ENCODE results near the gene CXCL11.
"Not testable (repeated sequence)": the region's sequence is repeated elsewhere in the genome, so short reads cannot be mapped to it uniquely, and the experiment has no call there.

The CXCL11 gene

DNA sequence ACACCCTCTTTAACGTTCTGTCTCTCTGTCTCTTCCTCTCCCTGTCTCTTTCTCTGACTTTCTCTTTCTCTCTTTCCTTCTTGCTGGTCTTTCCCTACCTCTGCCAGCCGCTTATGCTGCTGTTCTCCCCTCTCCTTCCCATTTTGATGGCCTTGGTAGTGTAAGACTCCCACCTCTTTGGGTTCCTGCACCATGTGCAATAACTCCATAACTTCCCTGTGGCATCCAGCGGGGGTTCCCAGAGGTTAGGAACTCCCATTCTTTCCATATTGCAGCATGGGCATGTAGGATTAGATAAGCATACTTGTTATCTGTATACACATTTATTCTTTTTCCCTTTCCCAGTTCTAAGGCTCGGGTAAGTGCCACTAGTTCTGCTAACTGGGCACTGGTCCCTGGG is 8.8 kb upstream of the CXCL11 start:
- not testable (repeated sequence) for ATAC-seq (ENCODE audit: low read depth); H3K36me3 ChIP-seq (ENCODE audit: low read depth); H3K27me3 ChIP-seq (ENCODE audit: insufficient read depth, poor library complexity, severe bottlenecking)

DNA sequence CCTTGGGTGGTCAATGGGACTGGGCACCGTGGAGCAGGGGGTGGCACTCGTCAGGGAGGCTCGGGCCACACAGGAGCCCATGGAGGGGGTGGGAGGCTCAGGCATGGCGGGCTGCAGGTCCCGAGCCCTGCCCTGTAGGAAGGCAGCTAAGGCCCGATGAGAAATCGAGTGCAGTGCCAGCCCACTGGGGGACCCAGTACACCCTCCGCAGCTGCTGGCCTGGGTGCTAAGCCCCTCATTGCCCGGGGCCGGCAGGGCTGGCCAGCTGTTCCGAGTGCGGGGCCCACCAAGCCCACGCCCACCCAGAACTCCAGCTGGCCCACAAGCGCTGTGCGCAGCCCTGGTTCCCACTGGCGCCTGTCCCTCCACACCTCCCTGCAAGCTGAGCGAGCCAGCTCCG is 7.4 kb upstream of the CXCL11 start:
- ATAC-seq (ENCODE audit: low read depth); DNase-seq (ENCODE audit: low spot score); H3K36me3 ChIP-seq (ENCODE audit: low read depth); H3K27me3 ChIP-seq (ENCODE audit: insufficient read depth, poor library complexity, severe bottlenecking); H3K9me3 ChIP-seq (ENCODE audit: severe bottlenecking); H3K4me3 ChIP-seq (ENCODE audit: severe bottlenecking); H3K27ac ChIP-seq (ENCODE audit: poor library complexity, severe bottlenecking); H3K4me1 ChIP-seq (ENCODE audit: insufficient read depth, poor library complexity, severe bottlenecking): not testable (repeated sequence)

More for the DNA sequence above, 8.8 kb upstream of the CXCL11 start:
- not testable (repeated sequence) for H3K4me3 ChIP-seq (ENCODE audit: severe bottlenecking); H3K27ac ChIP-seq (ENCODE audit: poor library complexity, severe bottlenecking); DNase-seq (ENCODE audit: low spot score); H3K9me3 ChIP-seq (ENCODE audit: severe bottlenecking); H3K4me1 ChIP-seq (ENCODE audit: insufficient read depth, poor library complexity, severe bottlenecking)

GRCh38 chr4:76042241-76042998 is 6.5 kb upstream of the CXCL11 start:
- not testable (repeated sequence) for H3K4me1 ChIP-seq (ENCODE audit: insufficient read depth, poor library complexity, severe bottlenecking); H3K27ac ChIP-seq (ENCODE audit: poor library complexity, severe bottlenecking); H3K36me3 ChIP-seq (ENCODE audit: low read depth); H3K9me3 ChIP-seq (ENCODE audit: severe bottlenecking); H3K27me3 ChIP-seq (ENCODE audit: insufficient read depth, poor library complexity, severe bottlenecking); DNase-seq (ENCODE audit: low spot score); H3K4me3 ChIP-seq (ENCODE audit: severe bottlenecking)
- 0 out of 3 replicates have a peak, but pooled peaks have one; percentile 51 for ATAC-seq (ENCODE audit: low read depth)

DNA sequence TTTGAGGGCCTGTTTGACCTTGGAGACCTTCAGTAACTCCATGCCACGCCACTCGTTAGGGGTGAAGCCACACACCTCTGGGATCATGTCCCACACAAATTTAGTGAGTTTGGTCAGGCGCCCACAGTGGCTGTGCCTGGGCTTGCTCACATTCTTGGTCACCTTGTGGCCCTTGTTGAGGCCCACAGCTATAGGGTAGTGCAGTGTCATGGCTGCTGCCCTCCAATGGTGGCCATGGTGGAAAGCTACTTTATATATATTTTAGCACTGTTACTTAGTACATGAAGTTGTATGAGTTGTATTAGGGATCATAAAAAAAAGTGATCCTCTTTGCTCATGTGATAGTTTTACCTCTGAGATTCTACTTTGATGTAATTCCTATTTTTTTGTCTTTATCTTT is 985 bp upstream of the CXCL11 start:
- TF ChIP-seq CTCF (IDR thresholded peaks at IDR 0.05; ENCODE audit: poor library complexity, severe bottlenecking) = no peak
- ATAC-seq (ENCODE audit: low read depth) (no peak), DNase-seq (ENCODE audit: low spot score) (no peak)
- Histone ChIP-seq H3K27me3 (ENCODE audit: insufficient read depth, poor library complexity, severe bottlenecking) (no peaks in the 10 kb centered on the region), H3K36me3 (ENCODE audit: low read depth) (no peaks in the 10 kb centered on the region), H3K9me3 (ENCODE audit: severe bottlenecking) (no peaks in the 10 kb centered on the region), H3K4me3 (ENCODE audit: severe bottlenecking) (no peak overlapping the region), H3K4me1 (ENCODE audit: insufficient read depth, poor library complexity, severe bottlenecking) (peaks cover under 1% of the 10 kb centered on the region), H3K27ac (ENCODE audit: poor library complexity, severe bottlenecking) (no peak overlapping the region)

DNA sequence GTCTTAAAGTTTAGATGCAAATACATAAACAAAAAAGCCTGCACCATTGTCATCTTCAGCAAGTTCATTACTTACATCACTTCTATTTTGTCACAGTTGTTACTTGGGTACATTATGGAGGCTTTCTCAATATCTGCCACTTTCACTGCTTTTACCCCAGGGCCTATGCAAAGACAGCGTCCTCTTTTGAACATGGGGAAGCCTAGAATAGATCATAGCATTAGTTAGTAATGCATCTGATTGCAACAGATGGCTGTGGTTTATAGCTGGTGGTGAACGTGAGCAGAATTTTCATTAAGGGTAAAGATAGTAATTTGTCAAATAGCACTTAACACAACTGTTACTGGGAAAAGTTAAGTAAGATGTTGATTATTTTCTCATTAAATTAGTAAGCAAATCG is 729 bp downstream of the CXCL11 start:
- H3K36me3 ChIP-seq (ENCODE audit: low read depth) = no peaks in the 10 kb centered on the region
- H3K4me3 ChIP-seq (ENCODE audit: severe bottlenecking) = no peak overlapping the region
- H3K4me1 ChIP-seq (ENCODE audit: insufficient read depth, poor library complexity, severe bottlenecking) = no peaks in the 10 kb centered on the region
- DNase-seq (ENCODE audit: low spot score) (no peak), ATAC-seq (ENCODE audit: low read depth) (no peak)
- H3K9me3 ChIP-seq (ENCODE audit: severe bottlenecking) = no peaks in the 10 kb centered on the region
- H3K27me3 ChIP-seq (ENCODE audit: insufficient read depth, poor library complexity, severe bottlenecking) = no peaks in the 10 kb centered on the region
- no peak overlapping the region for H3K27ac ChIP-seq (ENCODE audit: poor library complexity, severe bottlenecking)
- TF ChIP-seq CTCF (IDR thresholded peaks at IDR 0.05; ENCODE audit: poor library complexity, severe bottlenecking) = no peak

DNA sequence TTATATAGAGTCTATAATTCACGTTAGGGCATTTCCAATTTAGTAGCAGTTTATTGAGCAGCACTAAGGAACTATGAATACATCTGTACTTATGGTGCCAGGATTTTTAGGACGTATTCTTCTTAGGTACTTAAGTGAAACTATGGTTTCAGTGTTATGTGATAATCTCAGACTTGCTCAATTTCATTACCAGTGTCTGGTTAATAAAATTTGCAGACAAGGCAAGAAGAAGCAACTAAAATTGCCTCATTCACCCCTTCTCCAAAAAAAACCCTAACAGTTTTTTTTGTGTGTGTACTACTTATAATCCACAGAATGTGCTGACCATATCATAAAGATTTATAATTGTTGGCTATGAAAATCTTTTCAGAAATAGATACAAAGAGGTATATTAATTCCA is 6.6 kb downstream of the CXCL11 start:
- no peaks in the 10 kb centered on the region for H3K9me3 ChIP-seq (ENCODE audit: severe bottlenecking)
- H3K4me1 ChIP-seq (ENCODE audit: insufficient read depth, poor library complexity, severe bottlenecking) = no peaks in the 10 kb centered on the region
- TF ChIP-seq CTCF (IDR thresholded peaks at IDR 0.05; ENCODE audit: poor library complexity, severe bottlenecking) = no peak
- H3K4me3 ChIP-seq (ENCODE audit: severe bottlenecking) = no peak overlapping the region
- H3K36me3 ChIP-seq (ENCODE audit: low read depth) = no peaks in the 10 kb centered on the region
- DNase-seq (ENCODE audit: low spot score) (no peak), ATAC-seq (ENCODE audit: low read depth) (no peak)
- no peaks in the 10 kb centered on the region for H3K27me3 ChIP-seq (ENCODE audit: insufficient read depth, poor library complexity, severe bottlenecking)
- no peak overlapping the region for H3K27ac ChIP-seq (ENCODE audit: poor library complexity, severe bottlenecking)

All from RWPE2 (cell line).